ENCODE data around the gene SH2D2A. TPM values are rescaled to one million over a fixed set of nuclear protein-coding genes. Genes with fewer than 3 reads are reported as not detected.

Gene SH2D2A
- total RNA-seq, 1 donor from 2014 or later = 1.1 TPM

GRCh38 chr1:156836041-156836654, 19.5 kb upstream of the SH2D2A start:
- no peak for ATAC-seq (ENCODE audit: poor library complexity)
- no peak for DNase-seq
- intact Hi-C loops (cut with DNase I) = no loop called here

GRCh38 chr1:156834322-156834721, 17.7 kb upstream of the SH2D2A start:
- ATAC-seq (ENCODE audit: poor library complexity) = no peak
- intact Hi-C loops (cut with DNase I) = no loop called here
- no peak for DNase-seq

GRCh38 chr1:156833603-156834002, 17.0 kb upstream of the SH2D2A start:
- DNase-seq (no peak), ATAC-seq (ENCODE audit: poor library complexity) (peak; percentile 40)
- intact Hi-C loops (cut with DNase I) = no loop called here

DNA sequence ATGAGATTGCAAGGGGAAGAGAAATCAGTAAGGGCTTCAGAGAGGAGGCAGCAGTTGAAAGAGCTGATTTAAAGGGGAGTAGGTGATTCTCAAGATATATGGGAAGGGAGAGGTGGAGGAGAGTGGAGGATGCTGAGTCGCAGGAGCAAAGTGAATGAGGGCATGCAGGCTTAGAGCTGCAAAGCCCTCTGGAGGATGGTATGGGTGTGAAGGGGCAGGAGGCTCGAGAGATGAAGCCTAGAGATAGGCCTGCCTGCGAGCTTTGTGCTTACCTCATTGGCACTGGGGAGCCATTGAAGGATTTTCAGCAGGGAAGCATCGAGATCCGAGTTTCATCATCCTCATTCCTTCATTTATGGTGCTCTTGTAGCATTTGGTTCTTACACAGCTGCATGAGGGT, 15.8 kb upstream of the SH2D2A start:
- DNase-seq (no peak), ATAC-seq (ENCODE audit: poor library complexity) (no peak)
- intact Hi-C loops (cut with DNase I) = no loop called here

- ATAC-seq (ENCODE audit: poor library complexity) (no peak), DNase-seq (no peak)
- intact Hi-C loops (cut with DNase I) = no loop called here
These were observed 11.9 kb upstream of the SH2D2A start for GRCh38 chr1:156828400-156829124.

- intact Hi-C loops (cut with DNase I) = no loop called here
- DNase-seq = no peak
- no peak for ATAC-seq (ENCODE audit: poor library complexity)
These were observed 10.0 kb upstream of the SH2D2A start for GRCh38 chr1:156826630-156827029.

- no peak for ATAC-seq (ENCODE audit: poor library complexity)
- intact Hi-C loops (cut with DNase I) = no loop called here
These were observed 6.7 kb upstream of the SH2D2A start for GRCh38 chr1:156823210-156823790.

DNA sequence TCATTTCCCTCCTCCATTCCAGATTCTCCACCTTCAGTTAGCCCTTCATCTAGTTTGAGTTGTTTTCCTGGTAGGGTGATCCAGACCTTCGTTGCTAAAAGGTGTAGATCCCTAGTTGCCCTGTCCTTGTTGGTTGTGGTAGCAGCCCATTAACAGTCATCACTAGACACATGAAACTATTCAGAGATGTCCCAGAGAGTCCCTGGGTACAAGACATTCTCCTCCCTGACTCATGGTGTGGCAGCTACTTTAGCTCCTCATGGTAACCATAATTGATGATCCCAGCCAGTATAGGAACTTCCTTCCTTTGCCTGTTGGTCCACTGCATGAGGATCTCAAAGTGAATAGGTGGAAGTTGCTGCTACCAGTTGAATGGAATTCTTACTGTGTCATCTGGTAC, 6.0 kb upstream of the SH2D2A start:
- intact Hi-C loops (cut with DNase I) = no loop called here
- ATAC-seq (ENCODE audit: poor library complexity) = no peak
- DNase-seq = no peak

More at GRCh38 chr1:156823210-156823790, 6.7 kb upstream of the SH2D2A start:
- DNase-seq = no peak

GRCh38 chr1:156821801-156822200, 5.2 kb upstream of the SH2D2A start:
- DNase-seq (no peak), ATAC-seq (ENCODE audit: poor library complexity) (no peak)
- intact Hi-C loops (cut with DNase I) = no loop called here

DNA sequence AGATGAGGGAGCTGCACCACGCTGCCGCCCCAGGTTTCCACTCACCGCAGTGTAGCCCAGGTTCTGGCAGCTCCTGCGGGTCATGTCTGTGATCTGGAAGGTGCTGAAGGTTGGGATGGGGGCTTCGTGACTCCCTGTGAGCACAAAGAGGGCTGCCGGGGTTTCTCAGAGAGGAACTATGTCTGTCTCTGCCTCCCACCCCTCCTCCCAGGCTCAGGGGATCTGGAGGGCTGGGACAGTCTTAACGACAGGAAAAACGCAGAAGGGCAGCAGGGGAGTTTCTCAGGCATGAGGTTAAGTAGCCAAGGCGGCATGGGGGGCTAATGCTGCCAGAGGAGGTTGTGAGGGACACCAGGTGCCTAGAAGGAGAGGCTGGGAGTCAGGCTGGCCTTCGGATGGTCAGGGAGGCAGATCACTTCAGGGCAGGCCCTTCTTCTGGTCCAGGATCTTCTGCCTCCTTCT, 656 bp downstream of the SH2D2A start:
- DNase-seq (no peak), ATAC-seq (ENCODE audit: poor library complexity) (peak; percentile 14)
- intact Hi-C loops (cut with DNase I) = no loop called here

DNA sequence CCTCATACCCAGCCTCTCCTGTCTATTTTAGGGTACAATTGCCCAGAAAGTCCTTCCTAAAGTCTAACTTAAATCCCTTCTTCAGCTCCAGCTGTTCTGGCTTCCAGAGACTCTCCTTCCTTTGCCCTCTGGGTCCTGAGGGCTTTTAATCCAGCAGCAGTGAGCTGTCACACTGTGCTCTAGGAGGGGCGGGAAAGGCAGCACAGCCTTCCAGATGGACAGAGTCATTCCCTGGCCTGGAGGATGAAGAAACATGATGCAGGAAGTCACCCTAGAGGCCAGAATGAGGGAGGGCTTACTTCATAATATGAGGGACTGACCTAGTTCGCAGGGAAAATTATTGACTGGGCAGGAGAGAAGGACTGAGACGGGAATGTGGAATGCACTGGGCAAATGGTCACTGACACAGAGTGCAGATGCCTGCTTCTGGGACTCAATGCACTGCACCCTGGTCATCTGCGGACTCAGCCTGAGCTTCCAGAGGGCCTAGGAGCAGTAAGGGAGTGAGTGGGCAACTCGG, 1.3 kb downstream of the SH2D2A start:
- DNase-seq (peak; percentile 77), ATAC-seq (ENCODE audit: poor library complexity) (peak; percentile 87)
- intact Hi-C loops (cut with DNase I) = no loop called here

DNA sequence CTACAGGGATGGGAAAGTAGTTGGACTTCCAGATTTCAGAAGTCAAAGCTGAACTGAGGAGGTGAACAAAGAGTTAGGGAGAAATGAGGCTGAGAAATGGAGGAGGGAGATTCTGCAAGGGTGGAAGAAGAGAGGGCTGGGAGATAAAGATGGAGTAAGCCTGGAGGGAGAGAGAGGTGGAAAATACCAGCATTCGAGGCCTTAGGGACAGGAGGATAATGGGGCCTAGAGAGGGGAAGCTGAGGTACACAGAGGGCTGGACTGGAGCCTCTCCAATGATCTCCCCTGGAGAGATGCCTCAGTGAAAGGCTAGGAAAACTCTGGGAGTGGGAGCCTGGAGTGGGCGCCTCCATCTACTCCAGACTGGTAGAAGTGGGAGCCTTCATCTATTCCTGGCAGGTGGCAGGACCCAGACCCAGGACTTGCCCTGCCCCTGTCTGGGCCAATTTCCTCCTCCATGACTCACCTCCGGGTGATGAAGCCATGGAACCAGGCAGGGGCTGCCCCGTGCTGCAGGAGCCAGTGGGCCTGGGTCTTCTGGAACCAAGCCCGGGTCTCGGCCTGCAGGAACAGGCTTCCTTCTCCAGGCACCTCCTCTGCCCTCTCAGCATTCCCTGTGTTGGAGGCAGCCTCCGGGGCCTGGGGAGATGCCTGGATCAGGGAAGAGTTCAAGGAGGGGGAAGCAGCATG, 1.9 kb downstream of the SH2D2A start:
- intact Hi-C loops (cut with DNase I) = no loop called here
- ATAC-seq (ENCODE audit: poor library complexity) (no peak), DNase-seq (no peak)

DNA sequence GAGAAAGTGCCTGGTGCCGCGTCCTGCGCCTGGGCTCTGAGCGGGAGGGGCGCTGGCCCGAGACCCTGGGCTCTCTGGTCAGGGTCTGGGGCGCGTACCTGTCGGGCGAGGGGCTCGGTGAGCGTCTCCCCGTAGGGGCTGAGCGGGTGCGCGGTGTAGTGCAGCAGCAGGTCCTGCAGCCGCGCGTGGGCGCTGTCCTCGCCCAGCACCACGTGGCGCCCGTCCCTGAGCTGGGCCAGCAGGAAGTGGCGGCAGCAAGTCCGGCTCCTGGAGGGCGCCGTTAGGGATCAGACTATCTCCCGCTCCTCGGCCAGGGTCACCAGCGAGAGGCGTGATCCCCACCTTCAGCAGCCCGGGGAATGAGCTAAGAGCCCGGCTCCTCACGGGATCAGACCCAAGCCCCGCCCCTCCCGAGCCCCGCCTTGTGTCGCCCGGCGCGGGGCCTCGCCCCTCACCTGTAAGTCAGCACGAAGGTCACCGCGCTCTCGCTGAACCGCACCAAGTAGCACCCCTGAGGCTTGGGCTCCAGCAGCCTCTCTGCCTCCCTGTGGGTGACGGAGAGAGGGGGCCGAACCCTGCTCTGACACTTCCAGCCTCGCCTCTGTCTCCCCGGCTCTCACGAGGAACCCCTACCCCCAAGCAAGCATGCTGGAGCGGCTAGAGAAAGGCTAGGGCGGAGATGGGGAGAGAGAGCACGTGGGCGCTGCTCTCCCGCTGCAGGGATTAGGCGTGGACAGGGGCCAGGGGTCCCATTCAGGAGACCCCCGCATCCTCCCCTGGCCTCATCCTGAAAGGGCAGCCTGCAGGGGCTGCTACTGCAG, 2.7 kb downstream of the SH2D2A start:
- DNase-seq (peak; percentile 77), ATAC-seq (ENCODE audit: poor library complexity) (peak; percentile 75)
- intact Hi-C loops (cut with DNase I) = no loop called here

DNA sequence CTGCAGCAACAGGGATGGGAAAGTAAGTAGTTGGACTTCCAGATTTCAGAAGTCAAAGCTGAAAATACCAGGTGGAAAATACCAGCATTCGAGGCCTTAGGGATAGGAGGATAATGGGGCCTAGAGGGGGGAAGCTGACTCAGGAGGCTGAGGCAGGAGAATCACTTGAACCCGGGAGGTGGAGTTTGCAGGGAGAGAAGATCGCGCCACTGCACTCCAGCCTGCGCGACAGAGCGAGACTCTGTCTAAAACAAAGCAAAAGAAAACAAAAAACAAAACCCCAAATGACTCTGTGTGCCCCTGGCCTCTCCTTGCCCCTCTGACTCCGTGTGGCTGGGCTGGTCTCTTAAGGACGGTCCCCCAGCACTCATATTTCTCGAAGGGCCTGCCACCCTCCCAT, 3.4 kb downstream of the SH2D2A start:
- ATAC-seq (ENCODE audit: poor library complexity) = no peak
- no peak for DNase-seq
- intact Hi-C loops (cut with DNase I) = no loop called here

- intact Hi-C loops (cut with DNase I) = no loop called here
- no peak for ATAC-seq (ENCODE audit: poor library complexity)
- DNase-seq = no peak
These were observed 4.2 kb downstream of the SH2D2A start for GRCh38 chr1:156812293-156812990.

DNA sequence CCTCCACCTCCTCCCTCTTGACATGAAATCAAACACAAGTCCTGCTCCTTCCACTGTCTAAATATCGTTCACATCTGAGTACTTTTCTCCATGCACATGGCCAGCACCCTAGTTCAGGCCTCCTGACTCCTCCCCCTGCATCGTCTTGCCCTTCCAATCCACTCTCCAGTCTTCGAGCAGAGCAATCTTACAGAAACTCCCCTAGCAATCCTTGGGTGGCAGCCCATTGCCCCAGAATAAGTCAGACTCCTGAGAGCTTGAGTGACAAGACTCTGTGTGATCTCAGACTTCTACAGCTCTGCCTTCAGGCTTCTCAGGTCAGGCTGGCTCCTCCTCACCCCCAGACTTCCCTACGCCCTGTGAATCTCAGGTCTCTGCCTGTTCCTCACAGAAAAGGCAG, 5.5 kb downstream of the SH2D2A start:
- intact Hi-C loops (cut with DNase I) = no loop called here
- no peak for DNase-seq
- ATAC-seq (ENCODE audit: poor library complexity) = no peak

DNA sequence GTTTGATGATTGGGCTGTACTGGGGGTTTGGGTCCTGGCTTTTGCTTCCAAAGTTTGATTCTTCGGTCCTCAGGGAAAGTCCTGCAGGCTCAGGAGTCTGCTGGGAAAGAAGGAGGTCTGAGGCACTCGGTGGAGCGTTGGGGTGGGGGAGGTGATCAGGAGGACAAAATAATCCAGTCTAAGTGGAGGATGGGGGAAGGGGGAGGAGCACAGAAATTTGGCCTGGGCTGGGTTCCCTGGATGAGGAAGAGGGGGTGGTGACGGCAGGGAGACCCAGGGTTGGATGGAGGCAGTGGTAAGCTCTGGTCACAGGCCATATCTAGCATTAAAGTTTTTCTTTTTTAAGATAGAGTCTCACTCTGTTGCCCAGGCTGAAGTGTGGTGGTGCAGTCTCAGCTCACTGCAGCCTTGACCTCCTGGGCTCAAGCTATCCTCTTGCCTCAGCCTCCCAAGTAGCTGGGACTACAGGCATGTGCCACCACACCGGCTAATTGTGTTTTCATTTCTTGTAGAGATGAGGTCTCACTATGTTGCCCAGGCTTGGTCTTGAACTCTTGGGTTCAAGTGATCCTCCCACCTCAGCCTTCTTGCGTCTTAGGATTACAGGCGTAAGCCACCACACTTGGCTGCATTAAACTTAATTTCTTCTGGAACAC, 6.8 kb downstream of the SH2D2A start:
- DNase-seq (no peak), ATAC-seq (ENCODE audit: poor library complexity) (no peak)
- intact Hi-C loops (cut with DNase I) = no loop called here

DNA sequence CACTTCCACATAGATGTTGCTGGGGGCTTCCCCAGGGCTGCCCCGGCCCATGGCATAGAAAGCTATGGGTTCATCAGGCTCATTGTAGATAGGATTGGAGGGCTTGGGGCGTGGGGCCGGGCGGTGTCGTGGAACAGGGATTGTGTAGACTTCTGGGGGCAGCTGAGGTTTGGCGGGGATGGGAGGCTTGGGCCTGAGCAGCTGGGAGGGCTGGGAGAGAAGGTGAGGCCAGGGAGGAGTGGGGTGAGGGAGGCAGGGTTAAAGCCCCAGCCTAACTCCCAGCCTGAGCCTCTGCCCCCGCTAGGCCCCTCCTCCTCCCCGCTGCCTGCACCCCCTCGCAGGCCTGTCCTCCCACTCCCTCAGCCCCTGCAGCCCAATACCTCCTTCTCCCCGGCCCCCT, 7.4 kb downstream of the SH2D2A start:
- intact Hi-C loops (cut with DNase I) = no loop called here
- ATAC-seq (ENCODE audit: poor library complexity) (no peak), DNase-seq (no peak)
